CD14-positive monocyte (primary cell): Measurements from ENCODE around the gene ABCA4. TPM values are rescaled to one million over a fixed set of nuclear protein-coding genes. Genes with fewer than 3 reads are reported as not detected.
"Not testable (repeated sequence)": the region's sequence is repeated elsewhere in the genome, so short reads cannot be mapped to it uniquely, and the experiment has no call there.

ENCODE experiments used
- DNase-seq, 3 donors: peaks; one replicate each; pipeline ENCODE4 v3.0.0-alpha.2; 2011 to 2022
- H2AFZ ChIP-seq: 2 replicates; pipeline ENCODE4 v1.6.0; 2012; ENCODE audit warnings: mild to moderate bottlenecking, low read depth, low read length, inconsistent platforms; ENCODE audit not compliant: insufficient read depth, poor library complexity, severe bottlenecking
- H3K27ac ChIP-seq, 2 donors: 1 replicate in 1 of 2; 2 replicates in 1 of 2; pipeline ENCODE4 v1.5.1; 2012 to 2013; ENCODE audit warnings: low read length in 2 of 2, control low read depth in 1 of 2, inconsistent platforms in 1 of 2, low read depth in 1 of 2, mild to moderate bottlenecking in 1 of 2
- H3K27me3 ChIP-seq, 2 donors: one replicate each; pipeline versions ENCODE4 v1.6.0 to v1.6.1; 2011 to 2013; ENCODE audit warnings: low read length in 2 of 2; ENCODE audit not compliant: control insufficient read depth in 2 of 2, insufficient read depth in 2 of 2
- H3K36me3 ChIP-seq, 2 donors: replicated peaks in 1 of 2; 1 replicate in 1 of 2; 2 replicates in 1 of 2; pipeline versions ENCODE4 v1.5.1 to v1.6.1; 2012 to 2013; ENCODE audit warnings: low read length in 2 of 2, control low read depth in 1 of 2, inconsistent platforms in 1 of 2, mild to moderate bottlenecking in 1 of 2; ENCODE audit not compliant: insufficient read depth in 2 of 2, control insufficient read depth in 1 of 2
- H3K4me1 ChIP-seq, 2 donors: 1 replicate in 1 of 2; 2 replicates in 1 of 2; pipeline versions ENCODE4 v1.5.1 to v1.6.1; 2012 to 2013; ENCODE audit warnings: low read length in 2 of 2, control low read depth in 1 of 2, inconsistent platforms in 1 of 2, mild to moderate bottlenecking in 1 of 2, moderate library complexity in 1 of 2; ENCODE audit not compliant: insufficient read depth in 2 of 2, control insufficient read depth in 1 of 2
- H3K4me2 ChIP-seq: replicated peaks from 2 replicates; pipeline ENCODE3; 2012; ENCODE audit warnings: low read length, moderate library complexity, mild to moderate bottlenecking; ENCODE audit not compliant: poor library complexity, severe bottlenecking; ENCODE audit errors: extremely low read depth
- H3K4me3 ChIP-seq, 3 experiments: fragments of 200-600 bp in 1 of 3; sonication (generic) in 1 of 3; replicated peaks in 1 of 3; 1 replicate in 2 of 3; 2 replicates in 1 of 3; pipeline ENCODE4 v1.5.1; 2011 to 2013; ENCODE audit warnings: low read length in 3 of 3, mild to moderate bottlenecking in 3 of 3, control low read depth in 2 of 3, low read depth in 2 of 3, inconsistent platforms in 1 of 3, moderate library complexity in 1 of 3
- H3K79me2 ChIP-seq: 2 replicates; pipeline ENCODE4 v1.6.0; 2012; ENCODE audit warnings: mild to moderate bottlenecking, control low read depth, inconsistent platforms, low read length, moderate library complexity; ENCODE audit not compliant: insufficient read depth
- H3K9ac ChIP-seq: 2 replicates; pipeline ENCODE4 v1.6.0; 2017; ENCODE audit warnings: low read length, mild to moderate bottlenecking; ENCODE audit not compliant: insufficient read depth, poor library complexity, severe bottlenecking
- H3K9me3 ChIP-seq, 2 donors: replicated peaks in 1 of 2; 1 replicate in 1 of 2; 2 replicates in 1 of 2; pipeline versions ENCODE4 v1.5.1 to v1.6.1; 2012 to 2013; ENCODE audit warnings: low read length in 2 of 2, control low read depth in 1 of 2; ENCODE audit not compliant: control insufficient read depth in 1 of 2, insufficient read depth in 1 of 2
- H4K20me1 ChIP-seq: 2 replicates; pipeline ENCODE4 v1.6.0; 2012; ENCODE audit warnings: mild to moderate bottlenecking, low read length, control low read depth, moderate library complexity; ENCODE audit not compliant: insufficient read depth
- H3K27ac Mint-ChIP-seq, 7 donors: one replicate each; pipeline ENCODE4 v1.8.0; 2020; ENCODE audit warnings: mild to moderate bottlenecking in 7 of 7, mixed read lengths in 7 of 7, moderate library complexity in 6 of 7, inconsistent platforms in 2 of 7
- H3K27me3 Mint-ChIP-seq, 3 donors: one replicate each; pipeline ENCODE4 v1.8.0; 2021 to 2022; ENCODE audit warnings: low read depth in 3 of 3, mild to moderate bottlenecking in 3 of 3, mixed read lengths in 3 of 3, moderate library complexity in 3 of 3, inconsistent platforms in 1 of 3
- H3K36me3 Mint-ChIP-seq, 2 donors: one replicate each; pipeline ENCODE4 v1.8.0; 2020; ENCODE audit warnings: mixed read lengths in 2 of 2, inconsistent platforms in 1 of 2, mild to moderate bottlenecking in 1 of 2
- H3K4me1 Mint-ChIP-seq: one replicate; pipeline ENCODE4 v1.8.0; 2020; ENCODE audit warnings: mild to moderate bottlenecking, mixed read lengths
- H3K4me3 Mint-ChIP-seq, 2 donors: one replicate each; pipeline ENCODE4 v1.8.0; 2020; ENCODE audit warnings: mild to moderate bottlenecking in 2 of 2, mixed read lengths in 2 of 2, moderate library complexity in 1 of 2
- H3K9me3 Mint-ChIP-seq, 7 donors: one replicate each; pipeline ENCODE4 v1.8.0; 2020 to 2022; ENCODE audit warnings: mixed read lengths in 7 of 7, mild to moderate bottlenecking in 6 of 7, moderate library complexity in 6 of 7, inconsistent platforms in 2 of 7
- CTCF ChIP-seq: fragments of 200-600 bp; IDR thresholded peaks from one replicate; pipeline ENCODE4 v1.8.0; 2022; ENCODE audit warnings: antibody characterized with exemption, mild to moderate bottlenecking
- WGBS: methylation state at CpG from one replicate; pipeline ENCODE4 v1.1.5; 2013; ENCODE audit warnings: missing lambda C conversion rate; ENCODE audit not compliant: insufficient coverage; 5-methylcytosine and 5-hydroxymethylcytosine counted together
- intact Hi-C, 2 donors: fragments of 100-400 bp; cut with micrococcal nuclease; formaldehyde crosslinking; loops; one replicate each; pipeline versions ENCODE4 v1.15.0 to v1.15.1; 2023
- polyA plus RNA-seq, 3 donors: library from polyadenylated mRNA; depleted of rRNA in 1 of 3; unstranded in 2 of 3; stranded (reverse) in 1 of 3; fragments of 300-500 nt in 2 of 3; fragments of >200 nt in 1 of 3; fragmentation: Illumina TruSeq in 2 of 3; gene quantifications; 1 replicate in 2 of 3; 2 replicates in 1 of 3; pipeline ENCODE4 v1.2.3, GENCODE V29; 2012 to 2021

ABCA4 gene
- polyA plus RNA-seq, 3 donors, result not detected

GRCh38 chr1:94000510-94001282, 120.3 kb downstream of the ABCA4 start:
- Histone ChIP-seq H3K27me3 (no peaks in the 10 kb centered on the region), H3K9ac (no peak overlapping the region), H3K79me2 (no peaks in the 10 kb centered on the region), H3K9me3 (no peaks in the 10 kb centered on the region), H2AFZ (no peak overlapping the region), H3K36me3 (no peaks in the 10 kb centered on the region), H4K20me1 (no peaks in the 10 kb centered on the region), H3K4me1 (peaks cover 5 to 14% of the 10 kb centered on the region in 2 donors), H3K4me2 (no peak overlapping the region), H3K27ac (no peak overlapping the region), H3K4me3 (no peak overlapping the region)
- H3K9me3 Mint-ChIP-seq, result no peaks in the 10 kb centered on the region
- peaks cover 20% of the 10 kb centered on the region for H3K4me1 Mint-ChIP-seq
- intact Hi-C loops, result no loop called here
- no peaks in the 10 kb centered on the region for H3K36me3 Mint-ChIP-seq
- DNase-seq, result no peak
- H3K4me3 Mint-ChIP-seq, result no peak overlapping the region
- peak overlapping the region in 1 of 7 donors; percentile 10 for H3K27ac Mint-ChIP-seq
- H3K27me3 Mint-ChIP-seq, result peaks cover 0 to 3% (median 0%) of the 10 kb centered on the region in 3 donors
- no peak for TF ChIP-seq CTCF
- 93% methylated on average over 4 of the region's 12 CpGs for WGBS

- no peak for DNase-seq
- Histone ChIP-seq H4K20me1 (no peaks in the 10 kb centered on the region), H3K27ac (no peak overlapping the region), H3K27me3 (no peaks in the 10 kb centered on the region), H3K79me2 (no peaks in the 10 kb centered on the region), H3K4me3 (no peak overlapping the region), H3K9ac (no peak overlapping the region), H3K4me2 (no peak overlapping the region), H3K4me1 (peaks cover under 1 to 9% of the 10 kb centered on the region in 2 donors), H2AFZ (no peak overlapping the region), H3K9me3 (no peaks in the 10 kb centered on the region), H3K36me3 (no peaks in the 10 kb centered on the region)
- Mint-ChIP-seq H3K4me1 (peaks cover 14% of the 10 kb centered on the region), H3K36me3 (no peaks in the 10 kb centered on the region), H3K4me3 (no peak overlapping the region), H3K27me3 (peaks cover 0 to 3% (median 3%) of the 10 kb centered on the region in 3 donors), H3K27ac (no peak overlapping the region), H3K9me3 (no peaks in the 10 kb centered on the region)
- TF ChIP-seq CTCF, result no peak
- intact Hi-C loops, result no loop called here
- no CpG with 5 or more reads among the region's 3 CpGs for WGBS
Measured at GRCh38 chr1:93999840-94000415, 121.0 kb downstream of the ABCA4 start.

GRCh38 chr1:93998532-93998931, 122.4 kb downstream of the ABCA4 start:
- H2AFZ ChIP-seq, H3K27me3 Mint-ChIP-seq, DNase-seq, H3K36me3 ChIP-seq, H3K27ac ChIP-seq, H3K4me2 ChIP-seq, H3K9ac ChIP-seq, H3K36me3 Mint-ChIP-seq, H3K4me1 ChIP-seq, H3K4me3 Mint-ChIP-seq, intact Hi-C loops, H3K4me1 Mint-ChIP-seq, H3K79me2 ChIP-seq, H3K27ac Mint-ChIP-seq, H3K9me3 ChIP-seq, H4K20me1 ChIP-seq, H3K4me3 ChIP-seq, H3K9me3 Mint-ChIP-seq, H3K27me3 ChIP-seq: not testable (repeated sequence)
- WGBS, result no CpG with 5 or more reads among the region's 4 CpGs
